Measurements from ENCODE around the gene ACSL3.

- TF ChIP-seq POLR2A (IDR thresholded peaks at IDR 0.05; ENCODE audit: low read depth, low read length) (no peak), CTCF (IDR thresholded peaks at IDR 0.05; ENCODE audit: extremely low read depth in 1 of 2, insufficient read depth in 1 of 2, low read depth in 1 of 2, low read length in 2 of 2) (no peak)
Observed at GRCh38 chr2:222811828-222812227, 49.0 kb upstream of the ACSL3 start.

Data from endothelial cell of umbilical vein (primary cell).